Astrocyte (in vitro differentiated cells and primary cell): ENCODE results near the gene GON4L.

Source experiments
- CTCF ChIP-seq: IDR thresholded peaks from 2 replicates; pipeline ENCODE4 v1.5.1; 2011; ENCODE audit warnings: low read depth, mild to moderate bottlenecking, inconsistent platforms, low read length, moderate library complexity; ENCODE audit not compliant: insufficient read depth
- EZH2 ChIP-seq: IDR thresholded peaks from 2 replicates; pipeline ENCODE4 v1.6.1; 2012; ENCODE audit warnings: mild to moderate bottlenecking, low read length, inconsistent platforms; ENCODE audit not compliant: insufficient read depth

- no peak for TF ChIP-seq EZH2
- no peak for TF ChIP-seq CTCF
Observed at GRCh38 chr1:155713075-155713474, 143.9 kb downstream of the GON4L start.
